Stimulated activated CD8-positive, alpha-beta memory T cell treated with anti-CD3 and anti-CD28 coated beads, Interleukin-7, amount 100 ng/mL, for 1 hour (primary cell): Measurements from ENCODE around the gene P2RX1.
A peak's percentile ranks its signal among the peaks of the same experiment; 100 is the strongest.

Experiments
- DNase-seq, 2 donors: peaks; one replicate each; pipeline ENCODE4 v3.0.0-alpha.2; 2020; ENCODE audit warnings: low read depth in 2 of 2

Gene P2RX1

DNA sequence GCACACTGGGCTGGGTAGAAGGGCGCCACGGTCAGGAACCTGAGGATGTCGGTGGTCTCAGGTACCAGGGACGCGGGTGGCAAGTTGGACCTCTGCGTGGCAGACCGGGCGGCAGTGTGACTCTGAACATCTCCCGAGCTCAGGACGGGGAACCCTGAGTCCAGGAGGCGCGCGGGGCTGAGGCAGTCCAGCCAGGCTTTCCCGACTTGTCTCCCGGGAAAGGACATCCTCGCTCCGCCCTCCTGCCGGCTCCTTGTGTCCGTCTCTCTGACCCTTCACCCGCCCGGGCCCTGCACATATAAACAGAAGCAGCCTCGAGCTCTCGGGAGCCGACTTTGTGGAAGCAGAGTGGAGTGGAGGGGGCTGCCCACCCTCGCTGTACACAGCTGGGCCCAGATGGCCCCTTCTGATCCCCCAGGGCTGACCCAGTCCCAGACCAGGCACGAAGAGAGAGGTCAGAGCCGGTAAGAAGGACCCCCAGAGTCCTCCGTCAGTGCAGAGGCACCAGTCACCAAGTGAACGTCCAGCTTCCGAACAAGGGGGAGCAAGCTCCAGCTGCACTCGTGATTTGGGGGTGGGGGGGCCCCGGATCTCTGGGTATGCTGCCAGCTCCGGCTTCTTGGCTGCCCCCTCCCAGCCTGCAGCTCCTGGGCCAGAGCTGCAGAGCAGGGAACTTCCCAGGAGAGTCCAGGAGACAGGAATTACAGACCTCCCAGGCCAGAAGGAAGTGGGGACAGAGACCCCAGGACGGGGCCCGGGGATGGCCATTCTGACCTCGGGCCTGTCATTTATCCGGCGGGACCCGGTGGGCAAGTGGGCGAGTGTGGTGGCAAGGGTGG is 8.5 kb upstream of the P2RX1 start:
- DNase-seq = no peak

DNA sequence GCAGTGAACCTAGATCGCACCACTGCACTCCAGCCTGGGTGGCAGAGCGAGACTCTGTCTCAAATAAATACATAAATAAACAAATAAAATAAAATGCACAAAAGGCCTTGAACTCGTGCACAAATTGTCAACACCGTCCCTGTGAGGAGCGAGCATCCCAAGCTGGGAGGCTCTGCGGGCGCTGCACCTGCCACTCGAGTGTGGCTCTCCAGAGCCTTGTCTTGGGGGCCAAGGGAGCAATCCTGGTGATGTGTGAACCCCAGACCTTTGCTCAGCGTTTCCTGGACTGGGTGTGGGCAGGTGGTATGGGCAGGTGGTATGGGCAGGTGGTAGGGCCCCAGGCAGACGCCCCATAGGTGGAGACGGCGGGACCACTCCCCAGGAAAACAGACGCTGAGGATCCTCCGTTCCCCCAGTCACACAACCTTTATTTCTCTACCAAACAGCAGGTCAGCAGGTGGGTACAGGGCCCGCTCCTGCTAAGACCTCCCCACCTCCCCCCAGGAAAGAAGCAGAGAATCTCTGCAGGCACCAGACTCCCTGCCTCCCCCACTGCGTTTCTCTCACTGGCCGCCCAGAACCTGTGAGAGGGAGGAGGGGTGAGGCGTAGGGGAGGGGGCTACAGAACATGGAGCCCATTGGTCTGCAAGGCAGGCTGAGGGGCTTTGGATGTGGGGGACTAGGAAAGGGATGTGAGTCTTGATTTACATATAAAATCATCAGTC is 7.4 kb upstream of the P2RX1 start:
- no peak for DNase-seq

DNA sequence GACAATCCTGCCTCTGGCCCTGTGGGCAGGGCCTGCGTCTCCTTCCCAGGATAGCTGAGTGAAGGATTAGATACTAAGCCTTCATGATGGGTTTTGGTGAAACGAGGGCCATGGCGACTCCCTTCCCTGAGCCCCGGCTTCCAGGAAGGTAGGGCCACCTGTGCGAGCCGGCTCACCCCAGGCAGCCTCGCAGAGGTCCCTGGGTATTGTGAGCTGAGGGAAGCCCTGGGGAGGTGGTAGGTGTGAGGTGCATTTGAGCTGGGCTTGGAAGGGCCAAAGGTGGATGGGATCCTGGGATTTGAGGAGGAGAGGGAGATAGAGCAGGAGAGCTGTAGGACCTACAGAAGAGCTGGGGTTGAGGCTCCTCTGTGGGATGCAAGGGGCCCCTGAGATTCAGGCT is 6.5 kb upstream of the P2RX1 start:
- no peak for DNase-seq

DNA sequence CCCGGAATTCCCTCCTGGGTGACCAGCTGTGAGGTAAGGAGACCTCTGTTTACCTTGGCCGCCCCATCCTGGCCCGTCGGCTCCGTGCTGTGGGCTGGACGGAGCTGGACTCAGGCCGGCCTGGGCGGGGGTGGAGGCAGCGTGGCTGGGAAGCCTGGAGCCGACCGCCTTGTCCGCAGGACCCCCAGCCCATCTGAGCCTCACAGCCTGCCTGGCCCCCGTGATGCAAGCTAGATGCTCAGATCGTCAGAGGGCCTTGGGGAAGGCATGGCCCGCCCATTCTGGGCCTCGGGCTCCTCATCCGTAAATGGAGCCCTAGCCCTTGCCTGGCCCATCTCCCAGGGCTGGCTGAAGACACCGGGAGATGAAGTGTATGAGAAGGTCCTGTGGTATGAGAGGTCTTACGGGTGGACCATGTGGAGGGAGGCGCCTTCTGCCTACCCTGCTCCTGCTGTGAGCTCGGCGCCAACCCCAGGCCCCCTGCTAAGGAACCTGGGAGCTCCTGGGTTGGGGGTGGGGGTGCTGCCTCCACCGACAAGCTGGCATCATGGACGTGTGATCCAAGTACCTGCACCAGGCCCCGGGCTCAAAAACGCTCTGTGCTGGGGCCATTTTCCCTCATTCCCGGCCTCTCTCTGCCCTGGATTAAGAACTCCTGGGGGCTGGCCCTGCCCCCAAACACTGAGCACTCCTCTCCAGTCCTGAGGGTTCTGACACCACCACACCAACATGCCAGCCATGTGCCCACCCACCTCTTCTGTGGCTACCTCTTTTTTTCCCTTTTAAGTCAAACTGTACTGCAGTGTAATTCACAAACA is 5.4 kb upstream of the P2RX1 start:
- DNase-seq = no peak

DNA sequence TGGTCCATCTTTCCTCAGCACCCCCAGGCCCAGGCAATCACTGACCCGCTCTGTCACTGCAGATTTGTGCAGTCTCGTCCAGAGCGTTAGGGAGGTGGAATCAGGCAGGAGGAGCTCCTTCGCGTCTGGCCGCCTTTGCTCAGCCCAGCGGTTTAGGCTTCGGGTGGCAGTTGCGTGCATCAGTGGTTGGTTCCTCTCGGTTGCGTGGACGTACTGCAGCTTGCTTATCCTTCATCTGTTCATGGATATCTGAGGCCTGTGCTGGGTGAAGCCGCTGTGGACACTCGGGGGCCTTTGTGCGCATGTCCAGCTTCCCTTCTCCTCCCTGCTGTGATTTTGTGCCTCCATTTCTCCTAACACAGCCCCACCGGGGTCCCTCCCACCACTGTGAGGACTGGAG is 4.7 kb upstream of the P2RX1 start:
- no peak for DNase-seq

DNA sequence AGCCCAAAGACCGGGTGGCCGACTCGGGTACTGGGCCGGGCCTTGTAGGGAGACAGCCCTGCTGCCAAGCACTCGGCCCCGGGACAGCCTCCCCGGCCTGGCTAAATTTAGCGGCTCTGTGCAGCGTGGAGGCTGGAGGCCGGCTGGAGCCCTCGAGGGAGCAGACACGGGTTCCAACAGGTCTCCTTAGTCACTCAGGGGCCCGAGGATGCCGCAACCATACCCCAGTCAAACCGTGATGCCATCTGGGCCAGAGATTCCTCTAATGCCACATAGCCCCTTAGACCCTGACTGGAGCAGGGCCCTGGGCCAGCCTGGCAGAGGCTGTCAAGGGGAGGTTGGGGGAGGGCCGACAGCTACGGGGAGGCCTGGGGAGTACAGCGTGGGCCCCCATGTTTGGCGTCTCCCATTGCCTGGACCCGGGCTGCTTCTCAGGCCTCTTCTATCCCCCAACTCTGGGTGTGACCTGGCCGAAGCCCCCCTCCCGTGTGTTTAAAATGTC is 2.9 kb upstream of the P2RX1 start:
- DNase-seq = no peak

DNA sequence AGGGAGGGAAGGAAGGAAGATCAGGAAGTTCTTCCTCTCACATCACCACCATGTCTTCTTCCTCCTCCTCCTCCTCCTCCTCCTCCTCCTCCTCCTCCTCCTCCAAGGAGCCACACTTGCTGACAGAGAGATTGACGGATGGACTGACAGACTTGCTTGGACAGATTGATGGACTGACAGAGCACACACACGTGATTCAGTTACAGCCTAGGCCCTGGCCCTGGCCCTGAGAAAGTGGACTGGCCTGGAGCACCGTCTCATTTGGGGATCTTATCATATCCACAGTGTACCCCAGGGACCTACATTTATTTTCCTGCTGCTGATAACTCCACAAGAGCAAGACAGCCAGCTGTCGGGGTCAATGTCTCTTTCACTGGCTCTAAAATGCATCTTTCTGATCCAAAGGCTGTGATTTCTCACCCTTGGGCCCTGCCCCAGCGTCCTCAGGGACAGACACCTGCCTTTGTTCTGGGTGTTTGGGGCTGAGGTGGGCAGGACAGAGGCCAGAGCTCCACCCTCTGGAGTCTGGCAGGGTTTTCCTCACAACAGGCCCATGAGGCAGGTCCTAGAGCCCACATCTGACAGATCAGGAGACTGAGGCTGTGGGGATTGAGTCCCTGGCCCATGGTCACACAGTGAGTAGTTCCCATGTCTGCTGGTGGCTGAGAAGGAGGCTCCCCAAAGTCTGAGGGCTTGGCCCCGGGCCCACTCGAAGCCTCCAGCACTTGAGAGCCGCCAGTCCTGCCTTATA is 2.3 kb upstream of the P2RX1 start:
- no peak for DNase-seq

DNA sequence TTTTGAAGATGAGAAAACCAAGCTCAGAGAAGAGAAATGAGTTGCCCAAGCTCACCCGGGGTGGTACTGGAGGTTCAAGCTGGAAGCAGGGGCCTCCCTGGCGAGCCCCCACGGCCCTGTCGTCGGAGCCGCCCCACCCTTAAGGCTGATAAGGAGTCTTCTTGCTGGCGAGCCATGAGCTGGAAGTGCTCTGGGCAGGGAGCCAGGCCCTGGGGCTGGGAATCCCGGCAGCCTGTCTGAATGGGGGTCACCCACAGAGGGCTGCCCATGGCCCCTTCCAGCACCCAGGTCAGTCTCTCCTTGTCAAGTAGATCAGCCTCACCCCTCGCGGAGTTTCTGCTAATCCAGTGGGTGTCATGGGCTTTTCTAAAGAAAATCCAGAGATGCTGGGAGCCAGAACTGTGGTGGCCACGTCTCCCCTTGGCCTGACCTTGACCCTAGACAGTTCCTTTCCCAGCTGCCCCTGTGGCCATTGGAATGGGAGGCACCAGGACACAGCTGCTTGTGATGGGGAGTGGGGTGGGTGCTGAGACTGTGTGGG is 1.2 kb upstream of the P2RX1 start:
- no peak for DNase-seq

DNA sequence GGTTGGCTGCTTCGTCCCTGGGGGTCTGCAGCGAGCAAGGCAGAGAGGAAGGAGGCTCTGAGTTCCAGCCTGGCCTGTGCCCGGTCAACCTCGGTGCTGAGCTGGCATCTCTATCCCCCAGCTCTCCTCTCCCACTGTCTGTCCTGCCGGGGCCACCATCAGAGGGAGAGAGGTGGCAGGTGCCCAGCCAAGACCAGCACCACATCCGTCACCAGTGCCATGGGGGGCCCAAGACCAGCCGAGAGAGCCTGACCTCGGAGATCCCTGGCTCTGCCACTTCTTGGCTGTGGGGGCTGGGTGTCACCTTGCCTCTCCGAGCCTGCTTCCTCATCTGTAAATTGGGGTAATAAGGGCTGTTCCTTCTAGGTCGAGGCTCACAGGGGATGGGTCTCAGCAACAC is 560 bp upstream of the P2RX1 start:
- DNase-seq = no peak

DNA sequence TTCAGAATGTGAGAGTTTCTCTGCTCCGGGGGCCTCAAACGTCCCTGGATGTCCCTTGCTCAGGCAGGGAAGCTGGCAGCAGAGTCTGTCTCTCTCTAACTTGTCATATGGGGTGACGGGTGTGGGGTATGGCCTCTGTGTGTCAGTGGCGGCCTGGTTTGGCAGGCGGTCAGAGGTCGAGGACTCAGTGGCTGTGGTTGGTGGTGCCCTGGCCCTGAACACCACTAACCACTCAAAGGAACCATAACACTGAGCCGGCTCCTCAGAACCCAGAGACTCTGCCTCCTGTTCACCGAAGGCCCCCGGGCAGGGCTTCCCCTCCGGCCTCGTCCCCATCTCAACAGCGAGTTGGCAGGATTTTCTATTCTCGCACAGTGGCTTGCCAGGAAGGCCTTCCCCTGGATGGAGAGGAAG is 677 bp downstream of the P2RX1 start:
- no peak for DNase-seq

DNA sequence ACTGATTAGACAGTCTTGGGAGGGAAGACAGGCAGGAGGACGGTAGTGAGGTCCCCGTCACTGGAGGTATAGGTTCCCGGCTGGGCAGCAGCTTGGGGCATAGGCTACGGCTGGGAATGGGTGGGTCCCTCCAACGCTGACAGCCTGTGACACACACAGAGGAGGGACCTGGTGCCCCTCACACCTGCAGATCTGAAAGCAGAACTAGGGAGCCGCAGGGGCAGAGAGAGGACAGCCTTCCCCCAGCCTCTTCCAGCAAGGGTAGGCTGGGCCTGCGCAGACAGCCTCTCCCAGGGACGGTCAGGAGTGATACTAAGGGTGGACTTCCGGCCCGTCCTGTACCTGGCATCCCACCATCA is 2.0 kb downstream of the P2RX1 start:
- DNase-seq = no peak

DNA sequence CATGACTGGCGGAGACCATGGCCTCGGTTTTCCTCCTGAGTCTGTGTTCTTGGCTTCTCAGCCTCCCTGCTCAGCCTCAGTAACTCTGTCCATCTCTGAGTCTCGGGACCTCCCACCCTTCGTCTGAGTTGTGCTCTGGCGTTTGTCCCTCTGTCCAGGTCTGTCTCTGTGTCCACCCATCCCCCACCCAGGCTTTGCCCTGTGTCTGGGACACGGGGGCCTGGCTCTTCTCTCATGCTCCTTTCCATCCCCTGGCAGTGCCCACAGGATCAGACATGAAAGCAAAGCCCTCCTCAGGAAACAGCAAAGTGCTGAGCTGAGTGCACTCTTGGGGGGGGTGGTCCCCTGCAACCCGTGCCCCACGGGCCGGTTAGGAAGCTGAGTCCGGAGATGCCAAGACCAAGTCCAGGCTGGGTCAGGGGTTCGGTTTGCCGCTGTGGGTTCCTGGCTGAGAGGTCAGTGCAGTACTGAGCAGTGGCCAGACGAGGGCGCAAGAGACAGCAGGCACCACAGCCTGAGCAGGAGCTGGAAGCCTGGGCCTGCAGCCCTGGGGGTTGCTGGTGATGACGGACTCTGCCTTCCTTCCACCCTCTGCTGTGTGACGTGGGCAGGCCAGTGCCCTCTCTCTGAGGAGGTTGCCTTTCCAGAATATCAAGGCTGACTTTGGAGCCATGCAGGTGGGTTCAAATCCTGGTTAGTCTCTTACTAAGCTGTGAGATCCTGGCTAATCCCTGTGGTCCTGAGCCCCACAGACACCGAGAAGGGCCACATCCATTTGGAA is 2.5 kb downstream of the P2RX1 start:
- DNase-seq = peak; percentile 49 to 67

DNA sequence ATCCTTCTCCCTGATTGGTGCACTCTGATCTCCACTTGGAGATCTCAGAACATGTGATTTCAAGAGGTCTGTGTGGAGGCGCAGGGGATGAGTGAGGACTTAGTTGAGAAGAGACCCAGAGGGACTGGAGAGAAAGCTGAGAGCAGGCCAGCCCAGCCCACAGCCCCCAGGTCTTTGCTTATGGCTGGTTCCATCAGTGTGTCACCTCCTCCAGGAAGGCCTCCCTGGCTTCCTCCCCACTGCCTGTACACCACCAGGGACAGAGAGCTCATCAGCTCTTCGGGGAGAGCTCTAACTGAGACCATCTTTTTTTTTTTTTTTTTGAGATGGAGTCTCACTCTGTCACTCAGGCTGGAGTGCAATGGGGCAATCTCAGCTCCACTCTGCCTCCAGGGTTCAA is 3.4 kb downstream of the P2RX1 start:
- DNase-seq = no peak

DNA sequence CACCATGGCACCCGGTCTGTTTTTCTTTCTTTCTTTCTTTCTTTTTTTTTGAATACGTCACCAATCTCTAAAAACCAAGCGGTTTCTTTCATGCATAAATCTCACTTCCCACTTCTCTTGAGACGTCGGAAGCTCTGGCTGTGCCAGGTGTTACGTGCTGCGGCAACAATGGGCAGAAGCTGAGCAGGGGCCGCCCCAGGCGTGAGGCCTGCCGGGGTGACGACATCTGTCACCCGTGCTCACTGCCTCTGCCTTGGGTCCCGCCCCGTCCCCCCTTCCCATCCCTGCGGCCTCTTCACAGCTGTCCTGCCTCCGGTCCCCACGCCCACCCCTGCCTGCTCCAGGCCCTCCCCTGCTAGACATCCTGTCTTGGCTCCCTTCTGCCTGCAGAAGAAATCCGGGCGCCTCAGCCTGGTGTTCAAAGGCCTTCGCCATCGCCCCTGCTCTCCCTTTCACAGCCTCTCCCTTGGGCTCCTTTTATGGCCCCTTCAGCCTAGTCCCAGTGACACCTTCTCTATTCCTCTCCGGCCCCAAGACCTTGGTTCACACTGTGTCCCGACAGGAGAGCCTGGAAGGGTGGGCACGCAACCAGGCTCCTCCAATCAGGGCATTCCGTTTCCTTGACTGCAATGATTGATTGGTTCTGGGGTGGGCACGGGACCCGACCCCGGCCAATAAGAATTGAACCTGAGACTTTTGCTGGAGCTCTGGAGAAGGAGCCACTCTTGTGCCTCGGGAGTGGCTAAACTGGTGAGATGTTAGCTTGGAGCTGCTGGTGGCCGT is 4.8 kb downstream of the P2RX1 start:
- DNase-seq = no peak

DNA sequence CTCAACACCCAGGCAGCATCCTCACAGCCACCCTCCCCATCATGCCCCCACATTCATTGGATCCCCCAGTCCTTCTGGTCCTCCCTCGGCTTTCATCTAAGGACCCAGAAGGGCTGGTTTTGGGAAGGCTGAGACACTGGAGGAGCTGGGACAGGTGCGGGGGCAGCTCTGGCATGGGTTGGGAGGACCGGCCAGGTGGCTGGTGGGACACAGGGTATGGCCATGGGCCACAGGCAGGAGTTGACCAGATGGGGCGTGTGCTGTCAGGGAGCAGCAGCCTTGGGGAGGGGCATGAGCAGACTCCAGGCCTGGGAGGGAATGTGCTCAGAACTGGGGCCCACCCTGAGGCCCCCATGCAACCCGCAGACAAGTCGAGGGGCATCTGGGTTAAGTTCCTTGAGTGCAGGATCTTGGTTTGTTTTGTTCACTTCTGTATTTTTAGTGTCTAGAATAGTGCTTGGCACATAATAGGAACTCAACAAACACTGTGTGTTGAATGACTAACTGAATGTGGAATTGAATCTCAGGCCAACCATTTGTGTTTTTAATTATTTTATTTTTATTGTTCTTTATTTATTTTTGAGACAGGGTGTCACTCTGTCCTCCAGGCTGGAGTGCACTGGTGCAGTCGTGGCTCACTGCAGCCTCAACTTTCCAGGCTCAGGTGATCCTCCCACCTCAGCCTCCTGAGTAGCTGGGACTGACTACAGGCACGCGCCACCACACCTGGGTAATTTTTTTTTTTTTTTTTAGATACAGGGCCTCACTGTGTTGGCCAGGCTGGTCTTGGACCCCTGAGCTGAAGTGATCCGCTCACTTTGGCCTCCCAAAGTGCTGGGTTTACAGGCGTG is 5.6 kb downstream of the P2RX1 start:
- DNase-seq = no peak

DNA sequence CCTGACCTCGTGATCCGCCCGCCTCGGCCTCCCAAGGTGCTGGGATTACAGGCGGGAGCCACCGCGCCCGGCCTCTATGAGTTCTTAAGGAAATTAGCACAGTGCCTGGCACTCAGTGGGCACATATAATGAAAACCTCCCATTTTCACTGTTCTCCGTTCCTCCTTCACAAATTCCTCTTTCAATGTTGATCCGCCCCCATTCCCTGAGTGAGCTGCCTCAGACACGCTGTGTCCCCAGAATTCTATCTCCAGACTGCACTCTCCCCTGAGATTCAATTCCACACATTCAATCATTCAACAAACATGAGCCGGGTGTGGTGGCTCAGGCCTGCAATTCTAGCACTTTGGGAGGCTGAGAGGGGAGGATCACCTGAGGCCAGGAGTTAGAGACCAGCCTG is 7.0 kb downstream of the P2RX1 start:
- no peak for DNase-seq

DNA sequence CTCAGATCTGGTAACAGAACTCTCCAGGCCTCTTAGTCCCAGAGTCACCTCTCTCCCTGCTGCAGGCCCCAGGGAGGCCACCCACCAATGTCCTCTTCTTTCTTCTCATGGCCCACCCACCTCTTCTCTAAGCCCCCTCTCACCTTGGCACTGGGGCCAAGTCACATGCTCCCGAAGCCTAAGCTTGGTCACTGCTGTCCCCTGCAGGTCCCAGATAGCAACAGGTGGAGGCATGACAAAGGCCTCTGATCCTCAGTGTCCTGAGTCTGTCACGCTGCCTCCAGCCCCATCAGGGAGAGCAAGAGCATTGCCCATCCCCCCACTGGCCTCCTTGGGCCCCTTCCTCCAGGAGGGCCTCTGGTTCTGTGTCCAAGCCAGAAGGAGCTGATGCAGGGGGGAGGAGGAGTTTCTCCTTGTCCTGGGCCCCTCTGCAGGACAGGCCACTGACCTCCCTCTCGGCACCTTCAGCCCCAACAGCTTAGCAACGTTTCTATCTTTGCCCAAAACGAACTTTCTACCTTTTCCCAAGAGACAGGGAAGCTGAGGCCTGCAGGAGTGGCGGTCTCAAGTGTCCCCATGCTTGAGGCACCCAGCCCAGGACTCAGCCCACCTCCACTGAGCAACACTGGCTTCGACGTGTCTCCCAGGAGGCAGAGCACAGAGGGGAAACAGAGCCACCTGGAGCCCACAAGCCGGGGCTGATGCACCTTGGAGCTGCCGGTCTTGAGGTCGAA is 8.6 kb downstream of the P2RX1 start:
- DNase-seq = no peak

DNA sequence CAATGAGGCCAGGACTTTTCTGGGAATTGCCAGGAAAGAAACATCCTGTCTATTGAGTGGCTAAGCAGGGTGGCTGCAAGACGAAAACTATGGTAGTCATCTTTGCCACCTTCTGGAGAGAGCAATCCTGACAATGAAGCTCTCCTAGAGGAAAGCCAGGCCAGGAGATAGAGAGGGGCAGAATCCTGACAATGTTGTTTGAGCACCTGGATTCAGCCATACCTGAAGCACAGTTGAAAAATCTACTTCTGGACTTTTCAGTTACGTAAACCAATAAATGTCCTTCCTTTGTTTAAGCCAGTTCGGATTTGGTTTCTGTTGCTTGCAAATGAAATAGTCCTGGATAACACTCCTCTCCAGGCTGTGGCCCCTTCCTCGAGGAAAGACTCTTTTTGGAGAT is 9.4 kb downstream of the P2RX1 start:
- DNase-seq = no peak
